NCI-H1694 (cell line): ENCODE results near the gene MELTF.

Source experiments
- DNase-seq: peaks from one replicate; lab custom pipeline; 2025; lab: John Stamatoyannopoulos, UW

The MELTF gene

DNA sequence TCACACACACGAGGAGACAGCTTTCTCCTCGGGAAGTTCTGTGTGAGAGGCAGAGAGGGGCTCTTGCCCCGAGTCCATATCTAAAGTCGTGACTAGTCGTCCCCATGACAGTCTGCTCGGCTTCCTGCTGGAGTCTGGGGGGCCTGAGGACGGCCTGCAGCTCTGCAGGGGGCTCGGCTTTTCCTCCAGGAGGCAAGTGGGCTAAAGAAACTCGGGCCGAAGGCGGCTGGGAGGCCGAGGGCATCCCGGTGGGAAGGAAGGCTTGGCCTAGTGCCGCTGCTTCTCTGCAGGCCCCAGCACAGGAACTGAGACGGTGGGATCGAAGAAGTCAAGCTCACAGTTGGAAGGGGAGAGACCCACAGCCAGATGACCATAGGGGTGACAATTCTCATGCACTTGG is 35.6 kb downstream of the MELTF start:
- DNase-seq = no peak

DNA sequence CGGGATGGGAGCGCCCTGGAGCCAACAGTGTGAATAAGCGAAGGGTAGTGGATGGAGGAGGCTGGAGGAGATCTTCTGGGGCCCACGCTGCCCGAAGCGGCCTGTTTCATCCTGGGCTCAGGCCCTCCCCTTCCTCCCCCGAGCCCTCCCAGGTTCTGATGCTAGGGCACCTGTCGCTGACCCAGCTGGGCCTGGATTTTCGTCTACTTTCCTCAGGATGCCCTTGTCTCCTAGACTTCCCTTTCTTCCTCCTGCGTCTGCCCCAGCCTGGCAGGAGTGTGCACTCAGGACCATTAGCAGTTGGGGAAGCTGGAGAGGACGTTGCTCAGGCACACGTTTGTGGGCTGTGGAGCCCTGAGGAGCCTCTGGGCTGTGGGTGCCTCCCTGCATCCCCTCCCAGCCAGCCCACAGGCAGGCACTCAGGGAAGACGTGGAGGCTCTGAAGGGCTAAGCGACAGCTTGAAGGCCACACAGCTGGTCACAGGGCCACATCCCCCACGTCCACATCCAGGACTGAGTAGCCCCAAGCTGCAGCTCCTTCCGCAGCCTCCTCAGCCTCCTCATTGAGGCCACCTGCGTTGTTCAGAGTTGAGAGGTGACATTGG is 37.1 kb downstream of the MELTF start:
- DNase-seq = no peak

DNA sequence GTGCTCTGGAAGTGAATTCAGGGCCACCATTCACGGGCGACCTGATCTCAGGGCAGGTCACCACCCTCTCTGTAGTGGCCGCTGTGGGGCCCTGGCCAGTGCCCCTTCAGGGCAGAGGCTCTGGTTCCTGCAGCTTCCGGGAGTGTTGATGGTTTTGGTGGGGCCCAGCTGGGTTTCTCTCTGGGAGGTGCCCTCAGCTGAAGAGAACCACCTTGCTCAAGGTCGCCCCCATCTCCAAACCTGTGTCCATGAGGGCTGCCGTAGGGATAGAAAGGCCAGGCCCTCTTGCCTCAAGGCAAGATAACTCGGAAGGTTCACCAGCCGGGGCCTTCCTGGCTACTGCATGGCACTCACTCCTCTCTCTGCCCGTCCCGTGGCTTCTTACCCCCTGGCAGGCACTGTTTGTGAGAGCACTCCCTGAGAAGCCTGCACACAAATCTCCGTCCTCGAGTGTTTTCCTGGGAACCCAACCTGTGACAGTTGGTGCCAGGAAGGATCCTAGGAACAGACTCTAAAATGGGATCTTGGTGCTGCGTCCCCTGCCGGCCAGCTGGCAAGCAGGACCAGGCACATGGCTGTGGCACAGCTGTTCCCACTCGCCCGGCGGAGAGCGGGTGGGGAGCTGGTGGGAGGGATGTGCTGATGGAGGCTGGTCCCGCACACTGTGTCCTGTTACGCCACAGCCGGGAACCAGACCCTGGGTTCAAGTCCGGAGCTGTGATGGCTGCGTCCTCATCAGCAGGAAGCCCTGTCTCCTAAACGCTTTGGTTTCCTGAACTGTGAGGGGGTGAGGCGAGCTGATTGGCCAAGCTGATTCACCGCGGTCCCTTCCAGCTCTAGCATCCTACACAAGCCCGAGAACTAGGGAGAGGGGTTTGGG is 37.8 kb downstream of the MELTF start:
- DNase-seq = no peak

DNA sequence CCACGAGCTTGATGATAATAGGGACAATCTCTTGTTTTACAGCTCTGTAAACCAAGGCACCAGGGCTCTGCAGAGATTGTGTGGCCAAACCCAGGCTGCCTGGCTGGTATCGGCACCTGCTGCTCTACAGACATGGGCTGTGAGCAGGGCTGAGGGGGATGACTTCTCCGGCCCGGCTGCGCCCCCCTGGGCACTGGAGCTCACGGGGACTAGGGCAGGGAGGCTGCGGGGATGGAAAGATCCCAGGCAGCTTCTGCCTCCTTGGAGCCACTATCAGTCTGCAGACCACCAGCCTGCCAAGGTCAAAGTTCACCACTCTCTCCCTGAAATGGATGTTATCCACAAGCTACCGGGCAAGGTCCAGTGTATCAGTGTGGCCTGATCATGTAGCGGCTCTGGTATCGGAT is 39.0 kb downstream of the MELTF start:
- DNase-seq = no peak

DNA sequence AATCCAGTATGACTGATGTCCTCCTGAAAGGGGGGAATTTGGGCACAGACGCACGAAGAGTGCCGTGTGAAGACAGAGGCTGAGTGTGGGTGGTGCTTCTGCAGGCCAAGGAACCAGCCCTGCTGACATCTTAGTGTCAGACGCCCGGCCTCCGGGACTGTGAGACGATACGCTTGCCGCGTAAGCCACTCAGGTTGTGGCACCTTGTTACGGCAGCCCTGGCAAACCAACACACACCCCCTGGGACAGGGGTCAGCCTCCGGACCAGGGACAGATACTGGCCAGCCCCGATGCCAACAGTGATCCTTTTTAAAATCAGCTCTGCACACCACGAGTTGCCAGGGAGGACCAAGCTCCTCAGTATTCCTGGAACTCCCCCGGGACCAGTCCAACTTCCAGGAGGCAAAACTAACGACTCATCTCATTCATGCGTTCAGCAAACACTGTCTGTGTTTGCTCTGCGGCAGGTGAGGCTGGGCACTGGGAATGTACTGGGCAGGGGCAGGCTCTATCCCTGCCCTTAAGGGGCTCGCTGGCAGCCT is 39.8 kb downstream of the MELTF start:
- DNase-seq = no peak

DNA sequence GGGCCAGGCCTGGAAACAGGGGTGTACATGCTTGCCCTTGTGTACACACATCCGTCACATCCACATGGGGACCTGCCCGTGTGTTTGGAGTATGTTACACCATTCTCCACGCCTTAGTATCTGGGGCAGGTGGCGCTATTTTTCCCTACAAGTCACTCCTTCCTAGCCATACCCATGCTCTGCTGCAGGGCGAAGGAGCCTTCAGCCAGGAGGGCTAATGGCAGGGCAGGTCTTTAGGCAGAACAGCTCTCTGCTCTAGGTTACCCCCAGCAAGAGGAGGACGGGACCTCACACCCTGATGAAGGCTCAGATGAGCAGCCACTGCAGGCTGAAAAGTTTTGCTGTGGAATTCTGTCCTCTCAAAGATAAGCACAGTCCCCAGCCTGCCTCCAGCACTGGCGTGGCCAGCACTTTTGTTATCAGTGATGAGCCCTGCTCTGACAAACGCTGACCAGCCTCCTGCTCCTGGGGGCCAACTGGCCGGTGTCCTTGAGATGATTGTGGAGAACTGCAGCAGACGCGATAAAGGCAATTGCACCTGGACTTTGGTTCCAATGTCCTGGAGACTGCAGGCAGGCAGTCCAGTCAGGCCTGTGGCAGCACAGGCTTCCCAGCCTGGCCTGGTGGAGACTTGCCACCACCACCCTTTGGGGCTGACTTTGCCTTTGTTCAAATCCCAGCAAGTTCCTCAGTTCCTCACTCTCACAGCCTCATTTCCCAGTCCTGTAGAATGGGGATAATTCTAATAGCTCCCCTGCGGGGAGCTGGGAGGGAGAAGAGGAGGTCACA is 41.2 kb downstream of the MELTF start:
- DNase-seq = no peak

DNA sequence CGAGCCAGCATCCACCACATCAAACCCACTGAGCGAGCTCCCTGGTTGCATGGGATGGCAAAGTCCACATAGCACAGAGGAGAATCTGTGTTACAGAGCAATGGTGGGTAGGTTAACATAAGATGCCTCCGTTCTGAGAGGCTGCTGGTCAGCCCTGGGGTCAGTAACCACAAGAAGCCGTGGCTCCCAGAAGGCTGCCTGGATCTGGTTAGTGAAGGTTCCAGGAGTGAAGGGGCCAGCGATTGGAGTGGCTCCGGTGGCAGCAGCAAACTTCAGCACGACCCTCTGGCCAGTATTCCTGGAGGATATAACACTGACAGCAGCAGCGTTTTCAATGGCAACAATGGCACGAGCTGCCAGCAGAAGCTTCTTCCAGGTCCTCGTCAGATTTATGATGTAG is 42.6 kb downstream of the MELTF start:
- DNase-seq = no peak

DNA sequence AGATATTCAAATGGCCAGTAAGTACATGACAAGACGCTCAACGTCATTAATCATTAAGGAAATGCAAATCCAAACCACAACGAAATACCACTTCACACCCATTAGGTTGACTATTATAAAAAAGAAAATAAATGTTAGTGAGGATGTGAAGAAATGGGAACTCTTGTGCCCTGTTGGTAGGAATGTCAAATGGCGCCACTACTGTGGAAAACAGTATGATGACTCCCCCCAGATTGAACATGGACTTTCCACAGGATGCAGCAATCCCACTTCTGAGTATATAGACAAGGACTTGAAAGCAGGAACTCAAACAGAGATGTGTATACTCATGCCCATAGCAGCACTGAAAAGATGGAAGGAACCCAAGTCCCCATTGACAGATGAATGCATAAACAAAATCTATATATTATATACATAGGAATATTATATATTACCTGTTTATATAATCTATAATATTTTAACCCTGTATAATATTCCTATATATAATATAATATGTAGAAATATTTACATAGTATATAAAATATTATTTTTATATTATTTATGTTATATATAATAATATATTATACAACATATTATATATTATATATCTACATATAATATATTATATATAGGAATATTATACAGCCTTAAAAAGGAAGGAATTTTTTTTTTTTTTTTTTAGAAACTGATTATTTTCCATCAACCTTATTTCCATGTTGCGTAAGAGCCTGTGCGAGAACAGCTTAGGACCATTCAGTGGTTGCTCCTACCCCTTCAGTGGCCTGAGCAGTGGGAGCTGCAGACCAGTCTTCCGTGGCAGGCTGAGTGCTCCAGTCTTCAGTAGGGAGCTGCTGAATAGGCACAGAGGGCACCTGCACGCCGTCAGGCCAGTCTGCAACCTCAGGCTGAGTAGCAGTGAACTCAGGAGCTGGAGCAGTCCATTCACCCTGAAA is 43.4 kb downstream of the MELTF start:
- DNase-seq = no peak

DNA sequence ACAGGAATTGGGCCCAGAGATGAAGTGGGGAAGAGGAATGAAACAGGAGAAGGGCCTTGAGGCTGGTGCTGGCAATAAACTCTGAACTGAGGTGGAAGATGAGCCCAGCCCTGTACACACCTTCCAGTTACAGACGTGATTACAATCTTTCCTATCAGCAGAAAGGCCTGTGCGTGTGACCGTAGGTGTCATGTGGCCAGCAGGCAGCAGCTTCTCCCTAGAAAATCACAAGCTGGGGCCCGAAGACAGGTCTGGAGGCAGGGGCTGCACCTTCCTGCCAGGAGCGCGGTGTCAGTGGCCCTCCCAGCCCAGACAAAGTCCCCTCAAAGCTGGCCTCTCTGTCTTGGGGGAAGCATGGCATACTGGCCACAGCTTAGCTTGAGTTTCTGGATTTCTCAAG is 44.3 kb downstream of the MELTF start:
- DNase-seq = no peak

DNA sequence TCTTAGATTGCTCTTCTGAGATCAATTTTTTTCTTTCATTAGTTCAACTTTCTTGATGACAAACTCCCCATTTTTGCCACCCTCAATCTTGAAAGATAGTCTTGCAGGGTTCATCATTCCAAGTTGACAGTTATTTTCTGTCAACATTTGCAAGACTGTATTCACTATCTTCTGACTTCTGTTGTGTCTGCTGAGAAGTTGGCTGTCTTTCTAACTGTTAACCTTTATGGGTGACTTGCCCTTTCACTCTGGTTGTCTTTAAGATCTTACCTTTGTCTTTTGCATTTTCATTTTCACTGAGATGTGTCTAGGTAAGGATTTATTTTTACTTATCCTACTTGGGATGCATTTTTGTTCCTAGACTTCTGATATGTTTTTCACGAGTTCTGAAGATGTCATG is 46.4 kb downstream of the MELTF start:
- no peak for DNase-seq

DNA sequence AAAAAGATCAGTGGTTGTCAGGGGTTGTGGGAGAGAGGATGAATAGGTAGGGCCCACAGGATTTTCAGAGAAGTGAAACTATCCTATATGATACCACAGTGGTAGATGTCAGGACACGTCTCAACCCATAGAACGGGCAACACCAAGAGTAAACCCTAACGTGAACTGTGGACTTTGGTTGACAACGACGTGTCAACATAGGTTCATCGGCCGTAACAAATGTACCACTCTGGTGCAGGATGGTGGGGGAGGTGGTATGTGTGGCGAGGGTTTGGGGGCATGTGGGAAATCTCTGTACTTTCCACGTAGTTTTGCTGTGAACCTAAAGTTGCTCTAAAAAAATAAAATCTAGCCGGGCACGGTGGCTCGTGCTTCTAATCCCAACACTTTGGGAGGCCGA is 48.0 kb downstream of the MELTF start:
- no peak for DNase-seq

DNA sequence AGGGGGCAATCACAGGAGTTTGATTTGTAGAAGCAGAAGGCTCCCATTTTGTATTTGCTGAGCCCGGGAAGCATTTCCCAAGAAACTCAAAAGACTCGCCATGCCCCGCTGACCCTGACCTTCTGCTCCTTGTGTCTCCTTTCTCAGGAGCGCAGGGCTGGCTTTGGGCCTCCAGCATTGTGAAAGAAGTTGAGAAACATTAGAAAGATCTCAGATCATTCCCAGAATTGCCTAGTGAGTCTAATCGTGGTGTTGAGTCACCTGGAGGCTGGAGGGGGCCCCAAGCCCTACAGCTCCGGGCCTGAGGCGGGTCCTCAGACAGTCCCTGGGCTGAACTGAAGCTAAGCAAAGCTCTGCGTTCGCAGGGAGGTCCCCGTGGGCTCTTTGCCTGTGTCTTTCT is 50.1 kb downstream of the MELTF start:
- DNase-seq = no peak

DNA sequence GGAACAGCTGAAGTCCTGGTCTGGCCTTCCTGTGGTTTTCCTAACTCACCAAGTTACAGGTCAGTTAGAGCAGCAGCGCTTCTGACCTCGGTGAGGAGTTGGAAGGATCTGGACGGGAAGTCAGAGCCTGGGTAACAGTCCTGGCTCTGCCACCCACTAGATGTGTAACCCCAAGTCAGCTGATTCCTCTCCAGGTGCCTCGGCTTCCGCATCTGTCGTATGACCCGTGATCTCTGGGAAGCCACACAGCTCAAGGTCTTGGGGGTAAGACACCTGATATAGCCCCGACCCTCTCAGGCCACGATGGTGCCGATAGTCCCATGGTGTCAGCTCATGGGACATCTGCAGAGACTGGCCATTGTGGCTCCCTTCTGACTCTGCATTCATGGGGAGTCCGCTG is 52.7 kb downstream of the MELTF start:
- no peak for DNase-seq

DNA sequence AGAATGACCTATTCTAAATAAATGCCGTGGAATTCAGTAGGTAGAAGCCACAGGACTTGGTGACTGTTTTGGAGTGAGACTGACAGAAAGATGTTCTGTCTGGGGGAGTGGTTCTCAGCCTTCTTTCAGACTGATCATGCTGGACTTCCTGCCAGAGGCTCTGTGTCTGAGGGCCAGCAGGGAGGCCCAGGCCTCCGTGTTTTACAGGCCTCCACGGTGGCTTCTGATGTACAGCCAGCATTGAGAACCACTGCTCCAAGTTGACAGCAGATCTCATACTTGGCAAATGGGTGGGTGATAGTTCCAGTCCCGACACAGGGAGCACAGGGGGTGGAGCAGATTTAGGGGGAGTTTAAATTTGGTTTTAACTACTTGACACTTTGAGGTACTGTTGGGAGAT is 54.3 kb downstream of the MELTF start:
- DNase-seq = no peak

DNA sequence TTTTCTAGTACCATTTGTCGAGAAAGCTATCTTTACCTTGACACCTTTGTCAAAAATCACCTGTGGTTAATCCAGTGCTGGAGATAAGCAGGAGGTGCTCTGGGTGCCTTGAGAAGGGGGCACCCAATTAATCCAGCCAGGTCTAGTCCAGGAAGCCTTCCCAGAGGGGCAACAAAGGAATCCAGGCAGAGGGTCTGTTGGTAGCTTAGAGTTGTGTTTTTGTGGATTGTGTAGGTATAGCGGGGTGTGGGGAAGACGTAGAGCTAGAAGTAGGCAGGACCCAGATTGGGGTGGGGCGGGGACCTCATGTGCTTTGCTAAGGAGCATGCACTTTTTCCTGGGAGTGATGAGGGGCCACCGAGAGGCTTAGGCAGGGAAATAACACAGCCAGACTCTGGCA is 55.0 kb downstream of the MELTF start:
- DNase-seq = no peak

DNA sequence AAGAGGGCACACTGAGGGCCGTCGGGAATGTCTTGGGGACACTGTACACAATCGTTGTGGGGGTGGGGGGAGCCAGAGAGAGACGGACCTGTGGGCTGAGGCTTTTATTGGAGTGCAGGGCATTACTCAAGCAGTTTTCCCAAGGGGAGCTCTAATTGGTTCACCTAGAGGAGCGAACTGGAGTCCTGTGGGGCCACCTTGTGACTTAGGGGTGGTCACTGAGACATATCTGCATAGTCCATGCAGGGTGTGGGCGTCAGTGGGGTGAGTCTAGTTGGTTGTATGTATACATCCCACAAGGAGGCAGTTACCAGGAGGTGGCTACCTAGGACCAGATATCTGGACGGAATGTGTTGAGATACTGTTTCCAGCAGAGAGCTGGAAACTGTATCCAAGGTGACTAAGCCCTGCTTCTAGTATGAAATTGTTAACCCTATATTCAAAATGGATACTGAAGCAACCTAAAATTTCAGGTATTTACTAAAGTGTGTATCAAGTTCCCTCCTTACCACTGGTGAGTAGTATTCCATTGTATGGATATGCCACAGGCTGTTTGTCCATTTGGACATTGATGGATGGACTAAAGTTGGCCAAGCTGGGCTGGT is 58.4 kb downstream of the MELTF start:
- no peak for DNase-seq

DNA sequence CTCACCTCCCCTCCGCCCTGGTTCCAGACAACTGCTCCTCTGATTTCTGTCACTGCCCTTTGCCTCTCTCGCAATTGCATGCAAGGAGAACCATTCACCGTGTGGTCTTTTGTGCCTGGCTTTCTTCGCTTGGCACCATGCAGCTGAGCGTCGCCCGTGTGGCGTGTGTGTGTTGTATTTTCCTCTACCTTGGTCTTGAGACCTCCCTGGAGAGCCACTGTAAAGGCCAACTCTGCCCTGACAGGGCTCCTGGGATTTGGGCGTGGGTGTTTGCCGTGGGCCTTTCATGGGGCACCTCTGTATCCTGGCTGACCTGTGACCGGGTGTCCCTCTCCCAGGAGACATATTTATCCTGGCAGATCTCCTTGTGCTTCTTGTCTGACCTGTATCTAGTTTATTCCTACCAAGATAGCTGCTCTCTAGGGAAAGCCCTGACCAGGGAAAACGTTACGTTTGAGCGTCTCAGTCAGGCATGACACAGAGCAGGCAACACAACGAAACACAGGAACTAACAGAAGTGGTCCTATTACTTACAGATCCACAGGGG is 59.0 kb downstream of the MELTF start:
- DNase-seq = no peak

DNA sequence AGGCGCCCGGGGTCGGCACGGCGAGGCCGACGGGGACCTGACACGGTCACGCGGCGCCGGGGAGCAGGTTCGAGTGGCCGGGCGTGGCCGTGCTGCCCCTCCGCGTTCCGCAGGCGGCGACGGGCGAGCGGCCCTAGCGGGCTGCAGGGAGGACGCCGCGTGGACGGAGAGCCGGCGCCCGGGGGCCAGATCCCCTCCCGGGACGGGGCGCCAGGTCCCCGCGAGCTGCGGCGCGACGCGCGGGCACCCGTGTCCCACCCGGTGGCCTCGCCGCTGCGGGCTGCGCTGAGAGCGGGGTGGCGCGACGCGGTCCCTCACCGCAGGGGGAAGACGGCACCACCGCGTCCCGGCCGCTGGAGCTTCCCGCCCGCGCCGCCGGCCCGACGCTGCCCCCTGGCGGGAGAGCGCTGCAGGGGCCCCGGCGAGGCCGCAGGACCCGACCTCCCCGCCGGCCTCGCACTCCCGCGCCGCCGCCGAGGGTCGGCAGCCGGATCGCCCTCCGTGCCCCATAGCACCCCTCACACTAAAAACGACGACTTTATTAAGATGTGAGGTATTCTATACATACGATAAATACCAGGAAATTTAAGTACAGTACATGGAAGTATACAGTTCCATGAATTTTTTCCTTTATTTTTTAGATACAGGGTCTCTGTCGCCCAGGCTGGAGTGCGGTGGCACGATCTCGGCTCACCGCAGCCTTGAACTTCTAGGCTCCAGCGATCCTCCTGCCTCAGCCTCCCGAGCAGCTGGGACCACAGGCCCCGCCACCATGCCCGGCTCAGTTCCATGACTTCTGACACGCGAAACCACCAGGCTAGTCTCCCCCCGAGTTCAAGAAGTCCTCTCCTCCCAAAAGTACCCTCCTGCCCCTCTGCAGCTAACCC is 59.7 kb downstream of the MELTF start:
- DNase-seq = peak; percentile 12

DNA sequence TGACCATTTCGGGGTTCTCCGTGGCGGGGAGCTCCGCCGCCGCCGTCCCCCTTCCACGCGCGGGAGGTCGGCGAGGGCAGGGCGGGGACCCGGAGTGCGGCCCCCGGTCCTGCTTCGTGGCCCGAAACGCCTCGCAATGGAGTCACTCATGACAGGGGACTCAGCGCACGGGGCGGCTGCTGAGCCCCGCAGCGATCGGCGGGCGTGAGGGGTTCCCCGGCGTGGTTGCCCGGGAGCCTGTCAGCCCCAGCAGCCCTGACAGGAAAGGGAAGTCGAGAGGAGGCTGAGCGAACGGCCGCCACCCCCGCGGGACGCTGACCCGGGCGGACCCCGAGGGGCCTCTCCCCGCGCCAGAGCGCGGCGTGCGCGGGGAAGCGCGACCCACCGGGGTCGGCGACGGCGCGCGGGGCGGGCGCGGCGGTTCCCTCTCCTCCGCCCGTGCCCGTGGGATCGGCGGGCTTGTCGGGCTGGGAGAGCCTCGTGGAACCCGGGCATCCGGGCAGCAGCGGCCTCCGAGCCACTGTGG is 60.4 kb downstream of the MELTF start:
- DNase-seq = no peak
